GM12891 (cell line): ENCODE results near the gene PPFIBP1.

ENCODE experiments used
- POLR2AphosphoS5 ChIP-seq: IDR thresholded peaks from 2 replicates; pipeline ENCODE4 v1.6.1; 2011; ENCODE audit warnings: low read depth, low read length, control low read depth
- POU2F2 ChIP-seq: IDR thresholded peaks from 2 replicates; pipeline ENCODE4 v1.6.1; 2011; ENCODE audit warnings: low read depth, mild to moderate bottlenecking, control low read depth, low read length, moderate library complexity
- SPI1 ChIP-seq: IDR thresholded peaks from 2 replicates; pipeline ENCODE4 v1.6.1; 2011; ENCODE audit warnings: low read depth, low read length, control low read depth

- no peak for TF ChIP-seq POU2F2
- no peak for TF ChIP-seq POLR2AphosphoS5
- no peak for TF ChIP-seq SPI1
Observed at GRCh38 chr12:27505109-27505508, 18.9 kb upstream of the PPFIBP1 start.
